Psoas muscle (tissue), 8 donors: ENCODE results near the gene U2AF2. TPM values are rescaled to one million over a fixed set of nuclear protein-coding genes. Genes with fewer than 3 reads are reported as not detected.

ENCODE experiments used
- ATAC-seq, 4 donors: fragments of 200-7000 bp; cut with Tn5 transposase; one replicate each; pipeline ENCODE4 v1.9.1; 2020; ENCODE audit warnings: moderate library complexity in 3 of 4, mild to moderate bottlenecking in 2 of 4
- DNase-seq, 2 donors: peaks; one replicate each; pipeline ENCODE4 v3.0.0-alpha.2; 2020
- H3K27ac ChIP-seq: fragments of 200-600 bp; one replicate; pipeline ENCODE4 v1.8.0; 2022
- H3K27me3 ChIP-seq, 3 donors: fragments of 200-600 bp in 1 of 3; one replicate each; pipeline versions ENCODE4 v1.6.1 to v1.8.0; 2013 to 2022; ENCODE audit warnings: low read length in 2 of 3, mild to moderate bottlenecking in 2 of 3, moderate library complexity in 1 of 3; ENCODE audit not compliant: insufficient read depth in 3 of 3
- H3K36me3 ChIP-seq, 2 donors: fragments of 200-600 bp in 1 of 2; one replicate each; pipeline versions ENCODE4 v1.6.1 to v1.8.0; 2013 to 2022; ENCODE audit warnings: low read depth in 1 of 2, mild to moderate bottlenecking in 1 of 2, moderate library complexity in 1 of 2; ENCODE audit not compliant: insufficient read depth in 1 of 2
- H3K4me1 ChIP-seq: fragments of 200-600 bp; one replicate; pipeline ENCODE4 v1.8.0; 2022
- H3K4me3 ChIP-seq: fragments of 200-600 bp; one replicate; pipeline ENCODE4 v1.8.0; 2022; ENCODE audit warnings: mild to moderate bottlenecking
- H3K9me3 ChIP-seq: fragments of 200-600 bp; one replicate; pipeline ENCODE4 v1.8.0; 2022
- CTCF ChIP-seq: fragments of 200-600 bp; IDR thresholded peaks from one replicate; pipeline ENCODE4 v1.8.0; 2022; ENCODE audit warnings: antibody characterized with exemption
- WGBS, 3 donors: extraction: QIAGEN DNeasy Blood & Tissue Kit; methylation state at CpG; one replicate each; pipeline versions ENCODE4 v1.1.6 to v1.1.7; 2013; 5-methylcytosine and 5-hydroxymethylcytosine counted together
- intact Hi-C, 2 donors: fragments of 100-400 bp; cut with DNase I; formaldehyde crosslinking; loops; one replicate each; pipeline versions ENCODE4 v1.11.0 to v1.14.2; 2022
- polyA plus RNA-seq, 3 donors: library from polyadenylated mRNA; stranded (reverse); fragments of 200-250 nt; gene quantifications; one replicate each; pipeline ENCODE4 v1.2.3, GENCODE V29; 2013
- total RNA-seq, 4 donors: library from RNA; stranded (reverse); fragmentation: NEBNext Ultra II Directional in 2 of 4; extraction: Animal tissue kit (Norgen Biotek cat#: 25700) in 2 of 4; gene quantifications; one replicate each; pipeline versions ENCODE4 v1.2.1 to v1.2.4, GENCODE V29; 2021 to 2023
- donor health status: healthy with polysubstance abuse.
- donor health status: DM: no; HTN: no; CAD: no; lungs with moderate emphysema.
- donor health status: Bipolar disorder and iron deficiency.
- donor health status: healthy.
- donor health status: DM: yes; HTN: yes; CAD: no.
- donor health status: DM: no; HTN: no; CAD: no.
- donor health status: DM: no; HTN: no; CAD: no.
- donor health status: DM: yes; HTN: yes; CAD: no.

The U2AF2 gene
- total and polyA plus RNA-seq, 7 donors = 54.1 to 116 (median 72.6) TPM

GRCh38 chr19:55687281-55688201, 32.7 kb downstream of the U2AF2 start:
- Histone ChIP-seq H3K27me3 (no peaks in the 10 kb centered on the region), H3K4me3 (no peak overlapping the region), H3K9me3 (no peaks in the 10 kb centered on the region), H3K4me1 (no peaks in the 10 kb centered on the region), H3K36me3 (peaks cover 0 to 82% of the 10 kb centered on the region in 2 donors), H3K27ac (no peak overlapping the region)
- no peak for TF ChIP-seq CTCF
- intact Hi-C loops = no loop called here
- DNase-seq (peak in 1 of 2 donors; percentile 42), ATAC-seq (no peak)
- 84 to 88% (median 87%) methylated on average over 21 to 22 of the region's 22 CpGs for WGBS, 3 donors

- intact Hi-C loops = no loop called here
- TF ChIP-seq CTCF = no peak
- peak in 3 of 4 donors; percentile 12 to 39 (median 22) for ATAC-seq
- peaks cover 0 to 82% of the 10 kb centered on the region in 2 donors for H3K36me3 ChIP-seq
- no peaks in the 10 kb centered on the region for H3K4me1 ChIP-seq
- 58 to 67% (median 59%) methylated on average over 23 to 27 of the region's 27 CpGs for WGBS, 3 donors
- no peaks in the 10 kb centered on the region for H3K27me3 ChIP-seq
- H3K4me3 ChIP-seq = no peak overlapping the region
- no peaks in the 10 kb centered on the region for H3K9me3 ChIP-seq
- peak in 1 of 2 donors; percentile 44 for DNase-seq
- H3K27ac ChIP-seq = no peak overlapping the region
Observed at GRCh38 chr19:55688422-55689218, 33.8 kb downstream of the U2AF2 start.

- no peak overlapping the region for H3K4me3 ChIP-seq
- intact Hi-C loops = no loop called here
- 81 to 86% (median 83%) methylated on average over 34 to 35 of the region's 35 CpGs for WGBS, 3 donors
- TF ChIP-seq CTCF = no peak
- no peaks in the 10 kb centered on the region for H3K9me3 ChIP-seq
- no peaks in the 10 kb centered on the region for H3K4me1 ChIP-seq
- no peak overlapping the region for H3K27ac ChIP-seq
- DNase-seq = peak in 1 of 2 donors; percentile 29
- no peaks in the 10 kb centered on the region for H3K27me3 ChIP-seq
- no peak for ATAC-seq
- peaks cover 0 to 84% of the 10 kb centered on the region in 2 donors for H3K36me3 ChIP-seq
Observed at GRCh38 chr19:55689411-55690108, 34.7 kb downstream of the U2AF2 start.

DNA sequence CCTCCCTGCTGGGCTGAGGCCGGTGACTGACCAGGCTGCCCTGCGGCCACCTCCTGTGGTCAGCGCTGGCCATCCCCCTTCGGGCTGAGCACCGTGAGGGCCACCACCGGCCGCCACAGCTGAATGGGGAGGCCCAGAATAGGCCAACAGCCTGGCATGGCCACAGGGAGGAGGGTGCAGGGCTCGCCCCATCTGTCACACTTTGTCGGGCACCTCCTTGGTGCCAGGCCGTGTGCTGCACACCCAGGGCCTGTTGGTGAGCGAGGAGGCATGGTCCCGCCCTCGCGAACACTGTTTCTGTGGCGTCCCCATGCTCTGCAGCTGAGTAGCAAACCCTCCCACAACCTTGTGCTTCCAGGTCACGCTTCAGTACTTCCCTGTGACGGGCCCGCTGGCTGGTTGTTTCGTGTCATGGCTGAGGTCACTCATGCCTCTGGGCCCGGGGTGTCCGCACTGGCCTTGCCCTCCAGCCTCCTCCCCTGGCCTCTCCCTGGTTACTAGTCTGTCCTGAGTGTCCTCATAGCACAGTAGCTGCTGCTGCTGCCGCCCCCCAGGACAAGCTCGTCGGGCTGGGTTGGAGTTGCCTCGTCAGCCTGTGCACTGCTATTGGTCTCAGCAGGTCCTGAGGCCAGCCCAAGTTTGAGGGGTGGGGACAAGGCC, 35.4 kb downstream of the U2AF2 start:
- H3K9me3 ChIP-seq = no peaks in the 10 kb centered on the region
- peak in 1 of 2 donors; percentile 41 for DNase-seq
- H3K36me3 ChIP-seq = peaks cover under 1 to 84% of the 10 kb centered on the region in 2 donors
- WGBS, 3 donors = 92 to 94% (median 94%) methylated on average over 25 of the region's 25 CpGs
- H3K27ac ChIP-seq = no peak overlapping the region
- TF ChIP-seq CTCF = no peak
- no peaks in the 10 kb centered on the region for H3K27me3 ChIP-seq
- no peaks in the 10 kb centered on the region for H3K4me1 ChIP-seq
- no peak for ATAC-seq
- intact Hi-C loops = no loop called here
- no peak overlapping the region for H3K4me3 ChIP-seq
